Measurements from ENCODE around the gene ANKRD28.

The ANKRD28 gene

DNA sequence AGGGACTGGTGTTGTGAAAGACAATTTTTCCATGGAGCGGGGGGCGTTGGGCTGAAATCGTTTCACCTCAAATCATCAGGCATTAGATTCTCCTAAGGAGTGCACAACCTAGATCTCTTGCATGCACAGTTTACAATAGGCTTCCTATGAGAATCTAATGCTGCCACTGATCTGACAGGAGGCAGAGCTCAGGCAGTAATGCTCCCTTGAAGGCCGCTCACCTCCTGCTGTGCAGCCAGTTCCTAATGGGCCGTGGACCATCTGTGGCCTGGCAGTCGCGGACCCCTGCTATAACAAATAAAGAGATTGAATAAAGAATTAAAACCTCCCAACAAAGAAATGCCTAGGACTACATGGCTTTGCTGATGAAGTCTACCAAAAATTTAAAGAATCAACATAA lies 25.3 kb upstream of the ANKRD28 start:
- TF ChIP-seq, protein P1, sequence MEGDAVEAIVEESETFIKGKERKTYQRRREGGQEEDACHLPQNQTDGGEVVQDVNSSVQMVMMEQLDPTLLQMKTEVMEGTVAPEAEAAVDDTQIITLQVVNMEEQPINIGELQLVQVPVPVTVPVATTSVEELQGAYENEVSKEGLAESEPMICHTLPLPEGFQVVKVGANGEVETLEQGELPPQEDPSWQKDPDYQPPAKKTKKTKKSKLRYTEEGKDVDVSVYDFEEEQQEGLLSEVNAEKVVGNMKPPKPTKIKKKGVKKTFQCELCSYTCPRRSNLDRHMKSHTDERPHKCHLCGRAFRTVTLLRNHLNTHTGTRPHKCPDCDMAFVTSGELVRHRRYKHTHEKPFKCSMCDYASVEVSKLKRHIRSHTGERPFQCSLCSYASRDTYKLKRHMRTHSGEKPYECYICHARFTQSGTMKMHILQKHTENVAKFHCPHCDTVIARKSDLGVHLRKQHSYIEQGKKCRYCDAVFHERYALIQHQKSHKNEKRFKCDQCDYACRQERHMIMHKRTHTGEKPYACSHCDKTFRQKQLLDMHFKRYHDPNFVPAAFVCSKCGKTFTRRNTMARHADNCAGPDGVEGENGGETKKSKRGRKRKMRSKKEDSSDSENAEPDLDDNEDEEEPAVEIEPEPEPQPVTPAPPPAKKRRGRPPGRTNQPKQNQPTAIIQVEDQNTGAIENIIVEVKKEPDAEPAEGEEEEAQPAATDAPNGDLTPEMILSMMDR (IDR thresholded peaks at IDR 0.05) = no peak

DNA sequence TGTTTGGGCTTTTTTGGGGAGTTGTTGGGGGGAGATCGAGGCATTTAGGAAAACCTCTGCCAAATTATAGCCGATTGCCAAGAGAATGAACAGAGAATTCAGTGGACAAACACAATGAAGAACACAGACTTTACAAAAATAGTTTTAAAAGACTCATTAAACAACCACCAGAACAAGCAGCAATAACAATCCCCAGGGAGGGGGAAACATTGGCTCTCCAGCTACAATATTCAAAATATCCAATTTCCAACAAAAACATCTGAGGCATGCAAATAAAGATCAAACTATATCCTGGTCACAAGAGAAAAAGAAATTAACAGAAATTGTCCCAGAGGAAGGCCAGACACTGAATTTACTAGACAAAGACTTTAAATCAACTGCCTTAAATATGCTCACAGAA lies 24.5 kb upstream of the ANKRD28 start:
- TF ChIP-seq, protein P1 (IDR thresholded peaks at IDR 0.05) = no peak

DNA sequence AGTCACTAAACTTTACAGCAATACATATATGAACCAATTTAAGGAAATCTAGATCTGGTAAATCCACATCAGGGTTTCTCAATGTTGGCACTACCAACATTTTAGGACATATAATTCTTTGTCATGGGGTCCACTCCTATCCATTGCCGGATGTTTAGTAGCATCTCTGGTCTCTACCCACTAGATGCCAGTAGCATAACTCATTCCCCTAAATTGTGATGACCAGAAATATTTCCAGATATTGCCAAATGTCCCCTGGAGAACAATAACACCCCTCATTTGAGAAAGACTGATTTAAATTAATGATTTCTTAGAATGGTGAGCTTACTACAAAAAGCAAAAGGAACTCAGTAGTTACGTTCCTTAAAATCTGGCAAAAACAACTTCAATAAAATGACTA lies 23.1 kb upstream of the ANKRD28 start:
- TF ChIP-seq, protein P1 (IDR thresholded peaks at IDR 0.05) = no peak

DNA sequence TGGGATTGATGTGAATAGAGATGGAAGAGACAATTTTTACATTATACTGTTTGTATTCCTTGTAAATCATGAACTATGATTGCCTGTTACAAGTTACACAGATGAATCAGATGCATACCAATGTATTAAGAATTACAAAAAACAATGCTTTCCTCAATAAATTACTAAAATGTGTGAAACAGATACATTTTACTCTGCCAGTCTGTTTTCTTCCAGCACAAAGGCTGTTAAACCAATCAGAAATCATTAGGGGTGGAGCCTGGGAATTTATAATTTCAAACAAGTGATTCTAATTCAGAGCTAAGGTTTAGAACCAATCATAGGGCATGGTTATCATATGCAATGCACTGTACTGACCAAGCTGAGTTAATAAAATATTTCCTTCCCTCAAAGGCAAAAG lies 21.8 kb upstream of the ANKRD28 start:
- TF ChIP-seq, protein P1 (IDR thresholded peaks at IDR 0.05) = no peak

DNA sequence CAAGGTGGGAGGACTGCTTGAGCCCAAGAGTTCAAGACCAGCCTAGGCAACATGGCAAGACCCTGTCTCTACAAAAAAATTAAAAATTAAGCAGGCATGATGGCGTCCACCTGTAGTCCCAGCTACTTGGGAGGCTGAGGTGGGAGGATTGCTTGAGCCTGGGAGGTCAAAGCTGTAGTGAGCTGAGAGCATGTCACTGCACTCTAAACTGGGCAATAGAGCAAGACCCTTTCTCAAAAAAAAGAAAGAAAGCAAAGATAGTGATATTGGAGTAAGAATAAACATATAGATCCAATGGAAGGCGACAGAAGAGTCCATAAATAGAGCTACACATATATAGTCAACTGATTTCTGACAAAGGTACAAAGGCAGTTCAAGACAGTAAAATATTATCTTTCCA lies 21.3 kb upstream of the ANKRD28 start:
- TF ChIP-seq, protein P1 (IDR thresholded peaks at IDR 0.05) = no peak

DNA sequence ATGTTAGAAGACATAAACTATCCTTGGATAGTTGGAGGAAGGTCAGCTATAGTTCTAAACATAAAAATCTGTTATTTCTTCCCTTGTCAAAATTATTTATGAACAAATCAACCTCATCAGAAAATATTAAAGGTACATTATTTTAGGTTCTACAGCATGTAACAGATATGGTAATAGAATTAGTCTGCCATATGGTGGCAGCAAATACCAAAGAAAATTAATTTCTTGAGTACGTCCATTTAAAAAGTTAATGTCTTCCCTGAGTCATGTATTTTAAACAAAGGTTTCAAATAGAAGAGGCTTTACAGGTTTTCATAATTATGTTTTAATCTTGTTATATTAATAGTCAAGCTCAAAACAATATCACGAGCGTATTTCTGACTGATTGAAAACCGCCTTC lies 17.9 kb upstream of the ANKRD28 start:
- TF ChIP-seq, protein P1 (IDR thresholded peaks at IDR 0.05) = peak; percentile 68

DNA sequence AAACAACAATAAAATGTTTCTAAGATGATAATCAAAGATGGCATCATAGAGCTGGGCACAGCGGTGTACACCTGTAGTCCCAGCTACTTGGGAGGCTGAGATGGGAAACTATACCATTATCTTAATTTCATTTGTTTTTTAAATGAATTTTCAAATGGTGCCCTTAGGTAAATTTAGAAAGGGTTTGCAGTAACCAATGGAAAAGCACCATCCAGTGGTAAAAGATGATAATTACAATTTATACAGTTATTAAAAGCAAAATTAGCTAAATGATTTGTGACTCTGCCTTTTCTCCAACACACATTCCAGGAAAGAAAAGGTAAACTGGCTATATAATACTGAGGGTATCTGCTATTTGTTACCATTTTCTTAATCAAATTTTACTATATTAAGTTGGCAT lies 14.4 kb upstream of the ANKRD28 start:
- TF ChIP-seq, protein P1 (IDR thresholded peaks at IDR 0.05) = peak; percentile 55; the same call in 1 of the 2 replicates

DNA sequence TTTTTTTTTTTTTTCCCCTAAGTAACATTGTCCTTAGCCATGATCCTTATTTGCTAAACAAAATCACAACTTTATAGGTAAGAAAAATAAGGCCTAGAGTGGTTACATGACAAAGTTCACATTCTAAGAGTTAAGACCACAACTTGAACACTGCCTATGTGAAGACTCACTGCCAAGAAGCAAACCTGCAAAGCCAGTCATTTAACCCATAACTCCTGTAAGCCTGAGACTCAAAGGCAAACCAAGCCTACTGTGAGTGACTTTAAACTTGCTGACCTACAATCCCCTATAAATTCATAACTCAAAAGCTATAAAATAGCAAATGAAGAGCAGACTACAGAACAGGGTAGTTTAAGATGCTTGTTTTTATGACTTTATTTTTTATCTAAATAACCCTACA lies 12.9 kb upstream of the ANKRD28 start:
- TF ChIP-seq, protein P1 (IDR thresholded peaks at IDR 0.05) = no peak

Data from LNCAP (cell line).